ENCODE results near the gene OR13C8.
"Not testable (repeated sequence)": the region's sequence is repeated elsewhere in the genome, so short reads cannot be mapped to it uniquely, and the experiment has no call there.

OR13C8 gene

GRCh38 chr9:104605527-104605926 is 36.6 kb downstream of the OR13C8 start, which contains the start of gene OR13C2:
Gene OR13C2 (minus strand): TSS chr9:104605627. CDS start chr9:104605627, 0 bp downstream.
- in situ Hi-C loops (cut with MboI; ENCODE audit: low pct_unique_long_range_greater_than_20kb, low sequenced_read_pairs), result not testable (repeated sequence)

GRCh38 chr9:104606152-104606551 is 37.2 kb downstream of the OR13C8 start:
- in situ Hi-C loops (cut with MboI; ENCODE audit: low pct_unique_long_range_greater_than_20kb, low sequenced_read_pairs), result no loop called here

More at GRCh38 chr9:104605527-104605926, 36.6 kb downstream of the OR13C8 start, which contains the start of gene OR13C2:
- DNase-seq, result not testable (repeated sequence)

DNA sequence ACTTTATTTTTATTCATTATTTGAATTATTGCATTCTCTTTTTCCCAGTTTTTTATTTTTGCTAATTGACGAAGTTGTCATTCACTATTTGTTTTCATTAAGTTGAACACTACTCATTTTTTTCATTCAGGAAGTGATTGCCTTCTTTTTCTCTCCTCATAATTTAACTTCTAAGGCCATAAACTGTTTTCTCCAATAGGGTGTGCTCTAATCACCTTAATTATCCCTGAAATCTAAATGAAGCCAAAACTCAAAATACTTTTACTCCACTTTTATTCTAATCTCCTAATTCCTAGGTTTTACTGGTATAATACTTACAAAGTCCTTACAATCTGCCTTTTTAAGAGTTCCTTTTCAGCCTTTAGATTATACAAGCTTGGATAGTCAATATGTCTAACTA is 39.4 kb downstream of the OR13C8 start:
- peak; percentile 7 for DNase-seq
- in situ Hi-C loops (cut with MboI; ENCODE audit: low pct_unique_long_range_greater_than_20kb, low sequenced_read_pairs), result no loop called here

More at GRCh38 chr9:104606152-104606551, 37.2 kb downstream of the OR13C8 start:
- DNase-seq, result no peak

DNA sequence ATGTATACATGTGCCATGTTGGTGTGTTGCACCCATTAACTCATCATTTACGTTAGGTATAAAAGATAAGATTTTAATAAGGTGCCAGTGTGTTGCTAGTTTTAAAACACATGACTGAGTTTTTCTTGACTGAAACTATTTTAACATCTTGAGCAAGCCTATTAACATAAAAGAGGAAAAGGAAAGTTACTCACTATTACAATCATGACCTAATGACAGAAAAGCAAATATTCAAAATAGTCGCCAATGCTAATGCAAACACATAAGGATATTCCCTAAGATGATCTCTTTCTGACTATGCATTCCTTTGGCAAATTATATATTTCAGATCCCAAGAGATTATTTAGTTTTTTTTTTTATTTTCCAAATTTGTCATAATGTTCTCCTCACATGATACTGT is 42.2 kb downstream of the OR13C8 start:
- in situ Hi-C loops (cut with MboI; ENCODE audit: low pct_unique_long_range_greater_than_20kb, low sequenced_read_pairs), result no loop called here
- DNase-seq, result no peak

DNA sequence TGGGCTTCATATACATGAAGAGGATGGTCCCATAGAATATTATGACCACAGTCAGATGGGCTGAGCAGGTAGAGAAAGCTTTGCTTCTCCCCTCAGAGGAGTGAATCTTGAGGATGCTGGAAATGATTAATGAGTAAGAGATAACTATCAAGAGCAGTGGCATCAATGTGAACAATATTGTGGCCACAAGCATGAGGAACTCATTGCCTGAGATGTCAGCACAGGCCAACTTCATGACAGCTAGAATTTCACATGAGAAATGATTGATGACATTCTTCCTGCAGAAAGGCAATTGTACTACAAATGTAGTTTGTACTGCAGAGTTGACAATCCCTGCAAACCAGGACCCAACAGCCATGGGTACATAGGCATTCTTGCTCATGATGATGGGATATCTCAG is 48.5 kb downstream of the OR13C8 start:
- no peak for DNase-seq
- in situ Hi-C loops (cut with MboI; ENCODE audit: low pct_unique_long_range_greater_than_20kb, low sequenced_read_pairs), result no loop called here

GRCh38 chr9:104618104-104618503 is 49.1 kb downstream of the OR13C8 start, which contains the start of gene OR13C9:
Gene OR13C9 (minus strand): TSS chr9:104618204. CDS start chr9:104618204, 0 bp downstream.
- in situ Hi-C loops (cut with MboI; ENCODE audit: low pct_unique_long_range_greater_than_20kb, low sequenced_read_pairs), result no loop called here
- no peak for DNase-seq
